GM12872 (cell line): Measurements from ENCODE around the gene BIRC5.

ENCODE experiments used
- CTCF ChIP-seq: IDR thresholded peaks from 3 replicates; pipeline ENCODE4 v1.5.1; 2011; ENCODE audit warnings: low read depth, mild to moderate bottlenecking, low read length, moderate library complexity; ENCODE audit not compliant: insufficient read depth

The BIRC5 gene

GRCh38 chr17:78205124-78205775 lies 8.8 kb upstream of the BIRC5 start:
- TF ChIP-seq CTCF: no peak

DNA sequence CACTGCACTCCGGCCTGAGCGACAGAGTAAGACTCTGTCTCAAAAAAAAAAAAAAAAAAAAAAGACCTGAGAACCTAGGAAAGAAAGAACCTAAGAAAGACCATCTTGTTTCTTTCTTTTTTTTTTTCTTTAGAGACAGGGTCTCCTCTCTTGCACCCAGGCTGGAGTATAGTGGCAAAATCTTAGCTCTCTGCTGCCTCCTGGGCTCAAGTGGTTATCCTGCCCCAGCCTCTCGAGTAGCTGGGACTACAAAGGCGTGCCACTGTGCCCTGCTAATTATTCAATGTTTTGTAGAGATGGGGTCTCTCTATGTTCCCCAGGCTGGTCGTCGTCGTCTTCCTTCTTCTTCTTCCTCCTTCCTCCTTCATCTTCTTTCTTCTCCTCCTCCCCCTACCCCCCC lies 7.8 kb upstream of the BIRC5 start:
- TF ChIP-seq CTCF: no peak

GRCh38 chr17:78208486-78208885 lies 5.6 kb upstream of the BIRC5 start:
- no peak for TF ChIP-seq CTCF

DNA sequence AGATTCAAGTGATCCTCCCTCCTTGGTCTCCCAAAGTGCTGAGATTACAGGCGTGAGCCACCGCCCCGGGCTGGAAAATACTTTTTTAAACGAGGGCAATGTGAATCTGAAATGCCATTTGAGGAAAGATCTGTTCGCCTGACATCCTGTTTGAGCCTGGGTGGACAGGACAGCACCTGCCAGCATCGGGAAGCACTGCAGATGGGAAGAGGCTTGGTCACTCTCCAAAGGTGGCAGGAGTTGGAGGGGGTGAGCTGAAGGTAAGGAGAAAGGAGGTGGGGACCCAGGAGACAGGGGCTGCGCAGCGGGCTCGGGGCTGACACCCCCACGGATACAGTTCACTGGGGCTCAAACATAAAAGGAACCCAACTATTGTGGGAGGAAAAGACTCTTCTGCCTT lies 3.9 kb upstream of the BIRC5 start:
- TF ChIP-seq CTCF: no peak

GRCh38 chr17:78211032-78211431 lies 3.0 kb upstream of the BIRC5 start:
- TF ChIP-seq CTCF: no peak

- TF ChIP-seq CTCF: no peak
Measured at GRCh38 chr17:78214706-78215061, 631 bp downstream of the BIRC5 start.

DNA sequence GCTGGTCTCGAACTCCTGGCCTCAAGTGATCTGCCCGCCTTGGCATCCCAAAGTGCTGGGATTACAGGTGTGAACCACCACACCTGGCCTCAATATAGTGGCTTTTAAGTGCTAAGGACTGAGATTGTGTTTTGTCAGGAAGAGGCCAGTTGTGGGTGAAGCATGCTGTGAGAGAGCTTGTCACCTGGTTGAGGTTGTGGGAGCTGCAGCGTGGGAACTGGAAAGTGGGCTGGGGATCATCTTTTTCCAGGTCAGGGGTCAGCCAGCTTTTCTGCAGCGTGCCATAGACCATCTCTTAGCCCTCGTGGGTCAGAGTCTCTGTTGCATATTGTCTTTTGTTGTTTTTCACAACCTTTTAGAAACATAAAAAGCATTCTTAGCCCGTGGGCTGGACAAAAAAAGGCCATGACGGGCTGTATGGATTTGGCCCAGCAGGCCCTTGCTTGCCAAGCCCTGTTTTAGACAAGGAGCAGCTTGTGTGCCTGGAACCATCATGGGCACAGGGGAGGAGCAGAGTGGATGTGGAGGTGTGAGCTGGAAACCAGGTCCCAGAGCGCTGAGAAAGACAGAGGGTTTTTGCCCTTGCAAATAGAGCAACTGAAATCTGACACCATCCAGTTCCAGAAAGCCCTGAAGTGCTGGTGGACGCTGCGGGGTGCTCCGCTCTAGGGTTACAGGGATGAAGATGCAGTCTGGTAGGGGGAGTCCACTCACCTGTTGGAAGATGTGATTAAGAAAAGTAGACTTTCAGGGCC lies 5.5 kb downstream of the BIRC5 start:
- no peak for TF ChIP-seq CTCF
